ENCODE data around the gene FTO. TPM values are rescaled to one million over a fixed set of nuclear protein-coding genes. Genes with fewer than 3 reads are reported as not detected.
A peak's percentile ranks its signal among the peaks of the same experiment; 100 is the strongest.

FTO gene
- total RNA-seq, 4 donors from 2014 or later, result 21.3 to 50.5 (median 40.8) TPM

GRCh38 chr16:53726625-53727024, 22.7 kb downstream of the FTO start:
- Histone ChIP-seq H3K9me3 (no peaks in the 10 kb centered on the region), H3K27ac (no peak overlapping the region), H3K27me3 (no peaks in the 10 kb centered on the region), H3K4me1 (peaks cover 0 to 10% (median 3%) of the 10 kb centered on the region in 4 donors), H3K4me3 (no peak overlapping the region), H3K36me3 (no peaks in the 10 kb centered on the region)
- intact Hi-C loops (cut with DNase I; ENCODE audit: low total_unique reads), result no loop called here
- in situ Hi-C loops (cut with MboI; ENCODE audit: low pct_ligation_motif_present in 1 of 4, low pct_unique_long_range_greater_than_20kb in 1 of 4, low sequenced_read_pairs in 3 of 4), result no loop called here
- no peak for TF ChIP-seq CTCF (IDR thresholded peaks at IDR 0.05)
- no peak for TF ChIP-seq EP300 (IDR thresholded peaks at IDR 0.05; ENCODE audit: low read depth)
- TF ChIP-seq POLR2AphosphoS5 (IDR thresholded peaks at IDR 0.05), result no peak
- TF ChIP-seq POLR2A (IDR thresholded peaks at IDR 0.05), result no peak
- no peak for DNase-seq

- H3K4me1 ChIP-seq, result peaks cover 0 to 25% (median 13%) of the 10 kb centered on the region in 4 donors
- 89 to 100% methylated on average over 1 to 3 of the region's 3 CpGs for WGBS, 2 donors (ENCODE audit: low coverage in 1 of 2)
- in situ Hi-C loops (cut with MboI; ENCODE audit: low pct_ligation_motif_present in 1 of 4, low pct_unique_long_range_greater_than_20kb in 1 of 4, low sequenced_read_pairs in 3 of 4) (no loop called here), intact Hi-C loops (cut with DNase I; ENCODE audit: low total_unique reads) (no loop called here)
- DNase-seq, result no peak
- TF ChIP-seq POLR2A (IDR thresholded peaks at IDR 0.05), result no peak
- TF ChIP-seq POLR2AphosphoS5 (IDR thresholded peaks at IDR 0.05), result no peak
- TF ChIP-seq EP300 (IDR thresholded peaks at IDR 0.05; ENCODE audit: low read depth), result no peak
- TF ChIP-seq CTCF (IDR thresholded peaks at IDR 0.05), result no peak
- H3K36me3 ChIP-seq, result no peaks in the 10 kb centered on the region
- no peaks in the 10 kb centered on the region for H3K27me3 ChIP-seq
- no peak overlapping the region for H3K27ac ChIP-seq
- H3K9me3 ChIP-seq, result no peaks in the 10 kb centered on the region
- H3K4me3 ChIP-seq, result no peak overlapping the region
Observed at GRCh38 chr16:53730693-53731092, 26.7 kb downstream of the FTO start.

DNA sequence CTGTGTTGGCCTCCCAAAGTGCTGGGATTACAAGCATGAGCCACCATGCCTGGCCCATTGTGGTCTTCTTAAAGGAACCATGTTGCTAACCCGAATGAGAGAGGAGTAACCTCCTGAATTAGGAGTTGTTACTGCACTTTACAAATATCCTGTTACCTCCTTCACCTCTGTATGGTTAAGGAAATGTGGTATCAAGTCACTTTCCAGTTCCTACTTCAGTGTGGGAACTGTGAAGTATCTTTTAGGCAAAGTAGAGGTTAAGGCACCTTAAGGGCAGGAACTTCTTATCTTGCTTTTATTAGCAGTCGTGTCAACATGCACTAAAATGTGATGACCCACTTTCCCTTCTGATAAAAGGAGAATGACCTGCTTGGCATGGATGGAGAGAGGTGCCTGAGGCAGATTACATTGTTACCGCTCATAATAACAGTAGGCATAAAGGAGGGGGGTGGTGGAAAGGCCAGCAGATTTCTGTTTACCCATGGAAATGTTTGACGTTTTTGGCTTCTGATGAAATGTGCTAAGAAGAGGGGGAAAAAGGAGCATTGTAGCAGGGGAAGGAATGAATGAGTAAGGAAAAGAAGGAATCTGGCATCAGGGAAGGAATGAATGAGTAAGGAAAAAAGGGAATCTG, 28.5 kb downstream of the FTO start:
- no peaks in the 10 kb centered on the region for H3K9me3 ChIP-seq
- no peaks in the 10 kb centered on the region for H3K36me3 ChIP-seq
- peak in 2 of 3 donors; percentile 31 to 39 for TF ChIP-seq POLR2AphosphoS5 (IDR thresholded peaks at IDR 0.05)
- TF ChIP-seq EP300 (IDR thresholded peaks at IDR 0.05; ENCODE audit: low read depth), result no peak
- TF ChIP-seq POLR2A (IDR thresholded peaks at IDR 0.05), result no peak
- no peak for TF ChIP-seq CTCF (IDR thresholded peaks at IDR 0.05)
- peak; percentile 29 for DNase-seq
- H3K4me3 ChIP-seq, result no peak overlapping the region
- no peaks in the 10 kb centered on the region for H3K27me3 ChIP-seq
- intact Hi-C loops (cut with DNase I; ENCODE audit: low total_unique reads), result no loop called here
- in situ Hi-C loops (cut with MboI; ENCODE audit: low pct_ligation_motif_present in 1 of 4, low pct_unique_long_range_greater_than_20kb in 1 of 4, low sequenced_read_pairs in 3 of 4), result no loop called here
- WGBS, 2 donors (ENCODE audit: low coverage in 1 of 2), result 43 to 47% methylated on average over 3 to 4 of the region's 4 CpGs
- H3K27ac ChIP-seq, result no peak overlapping the region
- peaks cover 0 to 18% (median 12%) of the 10 kb centered on the region in 4 donors for H3K4me1 ChIP-seq

- TF ChIP-seq EP300 (IDR thresholded peaks at IDR 0.05; ENCODE audit: low read depth) (no peak), POLR2AphosphoS5 (IDR thresholded peaks at IDR 0.05) (no peak), POLR2A (IDR thresholded peaks at IDR 0.05) (no peak), CTCF (IDR thresholded peaks at IDR 0.05) (no peak)
- DNase-seq, result no peak
- in situ Hi-C loops (cut with MboI; ENCODE audit: low pct_ligation_motif_present in 1 of 4, low pct_unique_long_range_greater_than_20kb in 1 of 4, low sequenced_read_pairs in 3 of 4) (no loop called here), intact Hi-C loops (cut with DNase I; ENCODE audit: low total_unique reads) (no loop called here)
- H3K27me3 ChIP-seq, result no peaks in the 10 kb centered on the region
- H3K4me1 ChIP-seq, result peaks cover 0 to 20% (median 13%) of the 10 kb centered on the region in 4 donors
- H3K9me3 ChIP-seq, result no peaks in the 10 kb centered on the region
- H3K36me3 ChIP-seq, result no peaks in the 10 kb centered on the region
- WGBS, 2 donors (ENCODE audit: low coverage in 1 of 2), result 100% methylated on average over 2 of the region's 2 CpGs
- H3K4me3 ChIP-seq, result no peak overlapping the region
- no peak overlapping the region for H3K27ac ChIP-seq
Observed at GRCh38 chr16:53734908-53735307, 31.0 kb downstream of the FTO start.
